ENCODE data around the gene SPPL2B. TPM values are rescaled to one million over a fixed set of nuclear protein-coding genes. Genes with fewer than 3 reads are reported as not detected.

SPPL2B gene
- total RNA-seq, 1 experiment from 2014 or later: 12.1 TPM

DNA sequence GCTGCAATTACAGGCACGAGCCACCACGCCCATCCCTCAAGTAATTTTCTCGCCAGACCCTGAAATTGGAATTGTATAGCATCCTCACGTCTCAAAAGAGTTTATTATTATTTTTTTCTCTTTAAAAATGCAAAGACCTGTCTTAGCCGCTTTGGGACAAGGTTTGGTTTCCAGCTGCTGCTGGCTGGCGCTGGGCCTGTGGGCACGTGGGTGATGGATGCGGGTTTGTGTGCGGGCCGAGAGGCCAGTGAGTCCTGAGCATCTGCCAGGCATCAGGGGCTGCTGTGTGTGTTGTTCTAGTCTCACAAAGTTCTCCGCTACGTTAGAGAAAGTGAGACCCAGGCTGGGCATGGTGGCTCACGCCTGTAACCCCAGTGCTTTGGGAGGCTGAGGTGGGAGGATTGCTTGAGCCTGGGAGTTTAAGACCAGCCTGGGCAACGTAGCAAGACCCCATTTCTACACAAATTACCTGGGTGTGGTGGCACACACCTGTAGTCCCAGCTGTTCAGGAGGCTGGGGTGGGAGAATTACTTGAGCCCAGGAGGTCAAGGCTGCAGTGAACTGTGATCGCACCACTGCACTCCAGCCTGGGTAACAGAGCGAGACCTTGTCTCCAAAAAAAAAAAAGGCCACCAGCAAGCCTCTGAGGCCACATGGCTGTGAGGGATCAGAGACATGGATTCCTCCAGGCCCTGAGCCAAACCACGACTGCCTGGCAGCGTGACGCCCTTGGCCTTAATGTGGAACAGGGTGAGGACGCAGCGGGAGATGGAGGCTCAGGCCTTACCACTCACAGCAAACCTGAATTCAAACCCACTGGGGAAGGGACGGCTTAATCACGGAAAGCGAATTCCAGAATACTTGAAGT, 26.9 kb downstream of the SPPL2B start:
- DNase-seq (ENCODE audit: low read depth): peak; percentile 76

DNA sequence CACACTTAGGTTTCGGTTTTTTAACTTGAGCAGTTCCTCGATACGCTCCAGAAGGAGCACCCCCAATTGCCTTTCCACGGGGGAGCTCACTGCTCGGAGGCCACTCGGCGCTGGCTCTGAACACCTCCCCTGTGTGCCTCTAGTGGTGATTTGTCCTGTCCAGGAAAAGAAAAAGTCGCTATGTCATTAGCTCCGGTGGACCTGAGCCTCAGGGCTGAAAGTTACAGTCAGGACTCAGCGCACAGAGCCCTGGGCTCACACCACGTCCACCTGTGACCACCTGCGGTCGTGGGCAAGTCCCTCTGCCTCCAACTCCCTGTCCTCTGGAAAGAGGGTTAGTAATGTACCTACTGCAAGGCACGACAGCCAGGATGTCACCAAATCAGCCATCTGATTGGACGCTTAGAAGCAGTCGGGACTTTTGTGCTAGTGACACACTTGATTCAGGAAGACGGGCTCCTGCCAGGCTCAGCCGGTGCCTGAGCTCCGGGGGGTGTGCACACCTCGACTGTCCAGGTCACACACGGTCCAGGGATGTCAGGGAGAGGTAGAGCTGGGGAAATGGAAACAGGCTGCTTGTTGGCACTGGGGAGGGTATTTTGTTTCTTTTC, 27.7 kb downstream of the SPPL2B start:
- DNase-seq (ENCODE audit: low read depth): no peak

DNA sequence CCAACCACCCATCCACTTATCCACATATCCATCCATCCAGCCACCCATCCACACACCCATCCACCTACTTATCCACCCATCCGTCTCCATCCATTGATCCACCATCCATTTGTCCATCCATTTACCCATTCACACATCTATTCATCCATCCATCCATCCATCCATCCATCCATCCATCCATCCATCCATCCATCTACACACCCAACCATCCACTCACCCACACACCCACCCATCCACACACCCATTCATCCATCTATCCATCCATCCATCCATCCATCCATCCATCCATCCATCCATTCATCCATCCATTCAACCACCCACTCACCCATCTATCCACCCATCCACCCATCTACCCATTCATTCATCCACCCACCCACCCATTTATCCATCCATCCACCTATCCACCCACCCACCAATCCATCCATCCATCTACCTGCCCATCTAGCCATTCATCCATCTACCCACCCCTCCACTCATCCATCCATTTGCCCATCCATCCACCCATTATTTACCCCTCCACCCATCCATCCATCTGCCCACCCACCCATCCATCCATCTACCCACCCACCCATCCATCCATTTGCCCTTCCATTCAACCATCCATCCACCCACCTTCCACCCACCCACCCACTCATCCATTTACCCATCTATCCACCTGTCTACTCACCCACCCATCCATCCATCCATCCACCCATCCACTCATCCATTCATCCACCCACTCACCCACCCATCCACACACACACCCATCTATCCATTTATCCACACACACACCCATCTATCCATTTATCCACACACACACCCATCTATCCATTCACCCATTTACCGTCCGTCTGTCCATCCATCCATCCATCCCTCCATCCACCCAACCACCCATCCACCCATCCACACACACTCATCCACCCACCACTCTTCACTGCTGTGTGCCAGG, 29.1 kb downstream of the SPPL2B start:
- no peak for DNase-seq (ENCODE audit: low read depth)

DNA sequence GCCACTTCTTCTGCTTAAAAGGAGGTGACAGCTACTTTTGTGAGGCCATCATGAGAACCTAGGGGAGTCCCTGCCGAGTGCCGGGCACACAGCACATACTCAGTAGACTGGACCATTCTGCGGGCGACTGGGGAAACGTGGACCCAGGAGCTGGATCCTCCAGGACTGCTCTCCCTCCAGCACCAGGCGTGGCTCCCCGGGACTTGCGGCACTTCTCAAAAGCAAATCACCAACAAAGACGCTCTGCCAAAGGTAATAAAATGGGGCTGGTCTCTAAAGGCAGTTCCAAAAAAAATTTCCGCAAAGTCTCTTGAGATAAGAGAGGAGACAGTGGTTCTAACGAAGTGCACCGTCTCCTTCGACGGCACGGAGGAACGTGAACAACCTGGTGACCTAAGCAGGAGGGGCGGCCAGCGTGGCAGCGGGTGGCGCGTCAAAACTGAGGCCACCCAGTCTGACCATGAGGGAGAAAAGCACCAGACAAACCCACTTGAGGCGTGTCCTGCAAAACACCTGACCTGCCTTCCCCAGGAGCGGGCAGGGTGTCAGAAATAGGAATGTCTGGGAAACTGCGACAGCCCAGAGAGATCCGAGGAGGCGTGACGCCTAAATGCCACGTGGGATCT, 30.2 kb downstream of the SPPL2B start:
- DNase-seq (ENCODE audit: low read depth): no peak

DNA sequence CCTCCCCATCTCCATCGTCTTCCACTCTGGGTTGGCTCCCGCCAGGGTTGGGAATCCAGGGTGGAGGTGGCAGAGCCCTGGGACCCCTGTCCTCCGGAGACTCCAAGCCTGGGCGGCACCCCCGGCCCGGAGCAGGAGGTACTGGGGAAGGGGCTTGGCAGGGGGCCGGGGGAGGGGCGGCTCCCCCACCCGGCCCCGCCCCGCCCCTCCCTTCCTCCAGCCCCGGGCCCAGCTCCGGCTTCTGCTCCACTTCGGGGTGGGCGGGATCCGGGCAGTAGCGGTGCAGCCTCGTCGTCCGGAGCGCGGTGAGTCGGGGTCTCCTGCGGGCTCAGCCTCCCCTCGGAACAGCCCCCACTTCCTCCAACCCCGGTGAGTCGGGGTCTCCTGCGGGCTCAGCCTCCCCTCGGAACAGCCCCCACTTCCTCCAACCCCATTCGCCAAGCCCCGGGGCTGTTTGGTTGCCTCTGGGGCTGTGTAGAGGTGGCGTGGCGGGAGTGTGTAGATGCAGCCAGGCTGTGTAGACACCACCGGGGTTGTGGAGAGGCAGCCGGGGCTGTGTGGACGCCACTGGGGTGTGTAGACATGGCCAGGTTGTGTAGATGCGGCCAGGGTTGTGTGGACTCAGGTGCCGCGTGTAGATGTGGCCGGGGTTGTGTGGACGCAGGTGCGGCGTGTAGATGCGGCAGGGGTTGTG, 31.7 kb downstream of the SPPL2B start, which contains the start of gene TMPRSS9:
Gene TMPRSS9, plus strand, starts transcription at position 274 of the 694 bp plus-strand sequence. CDS start 29,521 bp downstream, outside the sequence.
- no peak for DNase-seq (ENCODE audit: low read depth)

DNA sequence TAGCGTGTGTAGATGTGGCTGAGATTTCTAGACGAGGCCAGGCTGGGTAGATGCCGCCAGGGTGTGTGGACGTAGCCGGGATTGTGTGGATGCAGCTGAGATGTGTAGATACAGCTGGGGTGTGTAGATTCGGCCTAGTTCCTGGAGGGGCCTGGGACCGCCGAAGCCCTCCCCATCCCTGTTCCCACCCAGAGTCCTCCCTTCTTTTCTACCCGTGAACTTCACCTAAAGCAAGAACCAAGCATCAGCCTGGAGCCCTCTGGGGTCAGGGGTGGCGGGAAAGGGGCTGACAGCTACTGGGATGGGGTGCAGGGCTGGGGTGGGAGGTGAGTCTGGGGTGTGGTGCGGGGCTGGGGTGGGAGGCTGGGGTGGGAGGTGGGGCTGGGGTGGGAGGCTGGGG, 32.3 kb downstream of the SPPL2B start:
- no peak for DNase-seq (ENCODE audit: low read depth)

DNA sequence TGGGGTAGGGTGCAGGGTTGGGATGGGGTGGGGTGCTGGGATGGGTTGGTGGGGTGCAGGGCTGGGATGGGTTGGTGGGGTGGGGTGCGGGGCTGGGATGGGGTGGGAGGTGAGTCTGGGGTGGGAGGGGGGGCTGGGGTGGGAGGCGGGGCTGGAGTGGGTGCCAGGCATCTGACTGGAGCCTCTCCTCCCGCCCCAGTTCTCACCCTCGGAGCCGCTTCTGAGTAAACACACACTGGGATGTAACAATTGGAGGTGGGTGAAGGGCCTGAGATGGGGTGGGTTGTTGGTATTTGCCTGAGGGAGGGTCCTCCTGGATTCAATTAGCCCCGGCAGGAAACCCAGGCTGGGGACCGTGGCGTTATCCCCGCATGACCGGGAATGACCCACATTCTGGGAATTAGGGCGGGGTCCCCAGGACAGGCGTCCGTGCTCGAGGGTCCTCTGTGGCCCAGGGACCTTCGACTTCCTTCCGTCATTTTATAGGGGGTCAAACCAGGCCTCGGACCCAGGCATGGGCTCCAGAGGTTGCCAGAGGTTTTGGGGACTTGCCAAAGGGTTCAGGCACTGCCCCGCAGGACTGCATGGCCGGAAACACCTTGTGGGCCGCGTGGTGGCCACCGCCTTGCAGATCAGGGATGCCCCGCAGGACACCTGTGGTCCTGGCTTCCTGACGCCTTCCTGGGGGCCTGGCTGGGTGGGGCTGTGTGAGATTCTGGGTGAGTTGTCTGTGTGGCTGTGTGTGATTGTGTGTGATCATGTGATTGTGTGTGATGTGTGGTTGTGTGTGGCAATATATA, 33.0 kb downstream of the SPPL2B start:
- DNase-seq (ENCODE audit: low read depth): no peak

DNA sequence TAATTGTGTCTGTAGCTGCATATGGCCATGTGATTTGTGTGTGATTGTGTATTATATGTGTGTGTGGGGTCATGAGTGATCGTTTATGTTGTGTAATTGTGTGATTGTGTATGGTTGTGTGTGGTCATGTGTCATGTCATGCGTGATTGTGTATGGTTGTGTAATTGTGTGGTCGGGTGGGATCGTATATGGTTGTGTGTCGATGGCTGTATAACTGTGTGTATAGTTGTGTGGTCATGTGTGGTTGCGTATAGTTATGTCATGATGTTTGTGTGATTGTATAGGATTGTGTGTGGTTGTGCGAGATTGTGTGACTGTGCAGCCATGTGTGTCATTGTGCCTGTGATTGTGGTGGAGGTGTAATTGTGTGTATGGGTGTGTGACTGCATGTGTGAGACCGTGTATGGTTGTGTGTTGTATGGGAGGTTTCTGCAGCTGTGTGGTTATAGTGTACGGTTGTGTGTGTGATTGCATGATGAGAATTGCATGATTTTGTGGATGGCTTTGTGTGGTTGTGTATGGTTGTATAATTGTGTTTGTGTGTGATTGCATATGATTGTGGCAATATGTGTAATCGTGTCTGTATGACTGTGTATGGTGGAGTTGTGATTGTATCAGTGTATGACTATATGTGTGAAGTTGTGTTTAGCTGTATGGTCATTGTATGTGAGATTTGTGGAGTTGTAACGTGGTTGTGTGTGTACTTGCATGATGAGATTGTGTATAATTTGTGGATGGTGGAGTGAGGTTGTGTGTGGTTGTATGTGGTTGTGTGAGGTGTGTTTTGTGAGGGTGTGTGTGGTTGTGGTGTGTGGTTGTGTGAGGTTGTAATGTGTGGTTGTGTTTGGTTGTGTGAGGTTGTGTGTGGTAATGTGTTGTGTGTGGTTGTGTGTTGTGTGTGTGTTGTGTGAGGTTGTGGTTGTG, 33.8 kb downstream of the SPPL2B start:
- no peak for DNase-seq (ENCODE audit: low read depth)

DNA sequence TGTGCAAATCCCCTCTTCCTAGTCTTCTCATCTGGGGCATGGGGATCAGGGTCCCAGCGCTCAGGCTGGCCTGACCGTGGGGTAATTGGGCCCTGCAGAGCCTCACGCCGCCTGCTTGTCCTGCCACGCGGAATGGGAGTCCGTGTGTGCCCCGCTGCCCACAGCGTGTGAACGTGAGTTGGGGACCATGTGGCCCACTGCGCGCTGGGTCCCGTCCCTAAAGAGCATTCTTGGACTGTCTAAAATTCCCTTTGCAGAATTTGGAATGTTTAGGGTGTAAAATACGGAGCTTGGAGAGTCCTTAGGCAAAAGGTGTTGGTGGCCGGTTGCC, 34.5 kb downstream of the SPPL2B start:
- no peak for DNase-seq (ENCODE audit: low read depth)

DNA sequence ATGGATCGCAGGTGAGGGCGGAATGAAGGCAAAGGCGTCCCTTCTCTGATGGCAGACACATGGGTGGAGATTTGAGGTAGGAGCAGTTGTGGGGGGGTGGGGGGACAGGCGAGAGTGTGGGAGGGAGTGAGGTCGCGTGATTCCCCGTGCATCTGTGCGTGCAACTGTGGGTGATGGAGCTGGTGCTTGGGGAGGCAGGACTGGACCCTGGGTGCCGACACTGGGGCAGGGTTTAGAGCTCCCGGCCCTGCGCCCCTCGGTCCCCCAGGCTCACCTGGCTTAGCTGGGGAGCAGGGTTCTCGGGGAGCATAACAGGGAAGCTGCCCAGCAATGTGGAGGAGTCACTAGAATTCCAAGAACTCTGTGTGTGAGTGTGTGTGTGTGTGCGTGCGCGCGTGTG, 34.9 kb downstream of the SPPL2B start:
- DNase-seq (ENCODE audit: low read depth): no peak

DNA sequence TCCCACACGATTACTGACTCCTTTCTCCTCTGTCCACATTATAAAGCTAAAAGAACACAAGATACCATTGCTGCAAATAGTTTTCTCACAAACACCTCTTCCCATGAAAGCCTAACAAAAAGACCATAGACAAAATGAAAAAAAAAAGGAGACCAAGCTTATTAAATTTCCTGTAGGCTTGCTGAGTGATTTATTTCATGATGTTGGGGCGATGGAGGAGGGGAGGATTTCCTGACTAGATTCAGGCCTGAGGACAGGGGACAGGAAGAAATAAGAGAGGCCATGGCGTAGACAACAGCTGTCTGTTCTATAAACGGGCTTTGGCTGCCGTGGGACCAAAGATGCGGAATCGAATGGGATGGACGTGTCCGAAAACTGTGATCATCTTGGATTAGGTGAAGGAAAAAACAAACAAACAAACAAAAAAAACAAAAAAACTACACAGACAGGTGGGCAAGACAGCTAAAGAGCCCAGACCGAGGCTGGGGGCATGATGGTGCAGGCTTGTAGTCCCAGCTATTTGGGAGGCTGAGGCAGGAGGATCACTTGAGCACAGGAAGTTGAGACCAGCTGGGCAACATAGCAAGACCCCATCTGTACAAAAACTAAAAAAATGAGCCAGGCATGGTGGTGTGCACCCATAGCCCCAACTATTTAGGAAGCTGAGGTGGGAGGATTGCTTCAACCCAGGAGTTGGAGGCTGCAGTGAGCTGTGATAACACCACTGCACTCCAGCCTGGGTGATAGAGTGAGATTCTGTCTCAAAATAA, 36.9 kb downstream of the SPPL2B start:
- no peak for DNase-seq (ENCODE audit: low read depth)

DNA sequence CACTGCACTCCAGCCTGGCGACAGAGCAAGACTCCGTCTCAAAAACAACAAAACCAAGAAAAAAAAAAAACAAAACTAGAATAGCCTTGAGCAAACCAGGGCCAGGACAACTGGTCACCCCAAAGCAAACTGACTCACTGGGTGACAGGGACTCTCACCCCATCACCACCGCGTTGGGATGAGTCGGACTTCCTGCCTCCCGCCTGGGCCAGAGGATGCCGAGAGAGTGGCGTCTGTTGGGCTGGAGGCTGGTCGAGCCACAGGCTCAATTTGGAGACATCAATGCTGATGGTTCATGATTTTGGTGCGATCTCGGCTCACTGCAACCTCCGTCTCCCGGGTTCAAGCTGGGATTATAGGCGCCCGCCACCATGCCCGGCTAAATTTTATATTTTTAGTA, 43.2 kb downstream of the SPPL2B start:
- DNase-seq (ENCODE audit: low read depth): peak; percentile 84

DNA sequence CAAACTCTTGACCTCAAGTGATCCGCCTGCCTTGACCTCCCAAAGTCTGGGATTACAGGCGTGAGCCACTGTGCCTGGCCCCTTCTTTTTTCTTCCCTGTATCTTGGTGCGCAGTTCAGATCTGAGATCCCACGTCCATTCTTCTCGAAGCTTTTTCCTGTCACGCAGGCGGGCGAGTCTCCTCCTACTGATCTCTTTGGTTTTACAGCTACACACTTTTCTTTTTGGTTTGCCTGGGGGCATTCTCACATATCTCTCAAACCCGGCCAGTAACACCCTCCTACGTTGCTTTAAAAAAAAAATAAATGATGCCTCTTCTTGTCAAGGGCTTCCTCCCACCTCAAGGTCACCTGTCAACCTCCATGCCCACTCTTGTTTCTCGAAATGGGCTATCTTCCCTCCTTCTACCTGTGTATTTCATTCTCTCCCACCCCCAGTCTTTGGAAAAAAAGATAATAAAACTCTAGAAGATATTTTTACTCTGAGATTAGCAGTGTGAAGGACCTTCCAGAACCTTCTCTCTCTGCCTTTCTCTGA, 43.7 kb downstream of the SPPL2B start:
- peak; percentile 75 for DNase-seq (ENCODE audit: low read depth)

DNA sequence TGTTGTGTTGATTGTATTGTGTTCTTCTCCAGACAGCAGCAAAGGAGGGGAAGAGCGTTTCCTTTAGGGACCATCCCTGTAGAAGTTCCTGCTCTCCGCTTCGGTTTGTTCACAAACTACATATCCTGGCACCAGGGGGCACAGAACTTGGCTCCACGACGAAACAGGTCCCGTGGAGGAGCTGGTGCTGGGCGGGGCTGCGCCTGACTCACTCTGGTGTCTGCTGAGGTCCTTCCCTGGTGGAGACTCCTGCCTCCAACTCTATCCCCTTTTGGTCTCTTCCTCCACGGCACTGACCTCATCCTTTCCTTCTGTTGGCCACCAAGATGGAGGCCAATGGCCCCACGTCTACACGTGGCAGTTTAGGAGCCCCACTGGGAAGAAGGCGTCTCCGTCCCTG, 46.3 kb downstream of the SPPL2B start:
- DNase-seq (ENCODE audit: low read depth): no peak

DNA sequence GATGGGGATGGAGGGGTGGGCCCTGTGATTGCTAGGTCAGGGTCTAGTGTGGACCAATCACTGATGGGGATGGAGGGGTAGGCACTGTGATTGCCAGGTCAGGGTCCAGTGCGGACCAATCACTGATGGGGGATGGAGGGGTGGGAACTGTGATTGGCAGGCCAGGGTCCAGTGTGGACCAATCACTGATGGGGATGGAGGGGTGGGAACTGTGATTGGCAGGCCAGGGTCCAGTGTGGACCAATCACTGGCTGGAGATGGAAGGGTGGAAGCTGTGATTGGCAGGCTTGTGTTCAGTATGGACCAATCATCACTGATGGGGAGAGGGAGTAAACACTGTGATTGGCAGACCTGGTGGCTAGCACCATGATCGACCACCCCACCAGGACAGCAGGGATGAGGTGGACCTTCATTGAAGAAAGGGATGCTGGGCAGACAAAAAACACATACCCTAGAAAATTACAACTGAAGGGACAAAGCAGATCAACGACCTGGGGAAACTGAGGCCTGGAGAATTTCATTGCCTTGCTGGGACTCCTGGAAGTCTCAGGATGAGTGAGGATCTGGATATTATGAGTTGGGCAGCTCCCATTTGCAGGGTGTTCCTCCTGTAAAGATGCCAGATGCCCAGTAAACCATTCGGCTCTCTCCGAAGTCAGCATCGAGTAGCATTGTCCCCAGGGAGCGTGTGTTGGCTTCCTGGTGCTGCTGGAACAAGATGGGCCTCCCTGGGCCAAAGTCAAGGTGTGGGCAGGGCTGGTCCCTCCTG, 47.1 kb downstream of the SPPL2B start:
- no peak for DNase-seq (ENCODE audit: low read depth)

DNA sequence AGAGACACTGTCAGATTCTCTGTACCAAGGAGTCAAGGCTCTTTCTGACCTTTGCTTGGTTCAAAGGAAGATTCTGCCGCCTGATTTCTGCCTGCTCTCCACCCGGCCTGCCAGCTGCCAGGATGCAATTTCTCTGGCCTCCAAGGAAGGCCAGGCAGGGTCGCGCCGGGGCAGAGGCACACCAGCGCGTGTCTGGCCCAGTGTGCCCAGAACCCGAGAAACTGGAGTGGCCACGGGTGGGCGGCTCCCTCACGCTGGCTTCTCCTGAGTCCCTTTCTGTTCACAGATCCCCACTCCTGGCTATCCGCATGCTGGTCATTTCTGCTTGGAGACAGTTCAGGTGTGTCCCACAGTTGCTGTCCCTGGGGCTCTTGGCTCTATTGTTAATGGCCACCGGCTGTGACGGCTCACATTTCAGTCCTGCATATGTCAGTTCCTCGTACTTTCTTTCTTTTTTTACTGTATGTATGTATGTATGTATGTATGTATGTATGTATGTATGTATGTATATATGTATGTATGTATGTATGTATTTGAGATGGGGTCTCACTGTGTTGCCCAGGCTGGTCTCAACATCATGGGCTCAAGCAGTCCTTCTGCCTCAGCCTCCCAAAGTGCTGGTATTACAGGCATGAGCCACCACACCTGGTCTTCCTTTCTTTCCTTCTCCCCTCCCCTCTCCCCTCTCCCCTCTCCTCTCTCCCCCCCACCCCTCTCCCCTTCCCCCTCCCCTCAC, 48.5 kb downstream of the SPPL2B start:
- DNase-seq (ENCODE audit: low read depth): no peak

DNA sequence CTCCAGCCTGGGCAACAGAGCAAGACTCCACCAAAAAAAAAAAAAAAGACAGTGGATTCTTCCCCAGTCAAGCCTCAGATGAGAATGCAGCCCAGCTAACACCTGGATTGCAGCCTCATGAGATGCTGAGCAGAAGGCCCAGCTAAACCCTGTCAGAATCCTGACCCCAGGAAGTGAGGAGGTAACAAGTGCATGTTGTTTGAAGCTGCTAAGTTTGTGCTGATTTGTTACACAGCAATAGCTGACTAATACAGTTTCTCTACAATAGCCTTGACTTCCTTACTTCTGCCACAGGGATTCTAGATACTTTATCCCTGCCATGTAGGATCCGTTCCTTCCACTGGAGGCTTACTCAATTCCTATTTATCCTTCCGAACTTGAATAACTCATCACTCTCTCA, 52.1 kb downstream of the SPPL2B start:
- no peak for DNase-seq (ENCODE audit: low read depth)

All from RPMI7951 (cell line).